NCI-H2171 (cell line): ENCODE measurements around the gene DNAH7.

Experiments
- DNase-seq: peaks from one replicate; lab custom pipeline; 2025; lab: John Stamatoyannopoulos, UW

Gene DNAH7

DNA sequence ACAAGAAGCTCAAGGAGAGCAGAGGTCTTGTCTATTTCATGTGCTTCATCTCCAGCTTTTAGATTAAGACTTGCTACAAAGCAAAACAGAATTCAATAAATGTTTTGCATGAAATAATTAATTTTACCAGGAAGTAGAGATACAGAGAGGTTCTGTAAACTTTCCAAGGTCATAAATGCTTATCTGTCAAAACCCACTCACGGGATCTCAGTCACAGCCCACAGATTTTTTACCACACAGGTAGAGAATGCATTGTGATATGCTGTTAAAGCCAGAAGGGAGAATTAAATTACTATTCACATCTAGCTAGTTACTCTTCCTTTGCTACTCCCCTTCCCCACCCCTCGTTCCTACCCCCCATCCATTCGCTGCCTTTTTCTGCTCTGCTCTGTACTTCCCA, 205.5 kb downstream of the DNAH7 start:
- no peak for DNase-seq

- no peak for DNase-seq
Observed at GRCh38 chr2:195861821-195862220, 206.8 kb downstream of the DNAH7 start.

- no peak for DNase-seq
Observed at GRCh38 chr2:195859513-195859912, 209.1 kb downstream of the DNAH7 start.

GRCh38 chr2:195857132-195857531, 211.5 kb downstream of the DNAH7 start:
- DNase-seq: no peak

DNA sequence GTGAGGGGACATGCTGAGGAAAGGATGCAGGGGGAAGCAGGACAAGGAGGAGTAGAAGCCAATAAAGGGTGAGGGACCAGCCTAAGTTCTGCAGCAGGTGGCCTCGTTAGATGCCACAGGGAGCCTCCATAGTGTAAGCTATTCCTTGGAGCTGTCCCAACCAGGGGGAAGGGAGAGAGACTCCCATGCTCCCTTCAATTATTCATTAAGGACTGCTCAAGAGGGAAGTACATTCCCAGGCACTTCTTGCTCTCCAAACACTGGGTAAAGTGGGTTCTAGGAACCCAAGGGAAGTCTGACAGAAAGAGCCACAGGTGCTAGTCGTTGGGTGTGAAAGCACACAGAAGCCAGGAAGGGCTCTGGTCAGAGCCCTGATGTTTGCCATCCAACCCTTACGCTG, 217.9 kb downstream of the DNAH7 start:
- no peak for DNase-seq

GRCh38 chr2:195848119-195848899, 220.3 kb downstream of the DNAH7 start:
- peak; percentile 11 for DNase-seq

DNA sequence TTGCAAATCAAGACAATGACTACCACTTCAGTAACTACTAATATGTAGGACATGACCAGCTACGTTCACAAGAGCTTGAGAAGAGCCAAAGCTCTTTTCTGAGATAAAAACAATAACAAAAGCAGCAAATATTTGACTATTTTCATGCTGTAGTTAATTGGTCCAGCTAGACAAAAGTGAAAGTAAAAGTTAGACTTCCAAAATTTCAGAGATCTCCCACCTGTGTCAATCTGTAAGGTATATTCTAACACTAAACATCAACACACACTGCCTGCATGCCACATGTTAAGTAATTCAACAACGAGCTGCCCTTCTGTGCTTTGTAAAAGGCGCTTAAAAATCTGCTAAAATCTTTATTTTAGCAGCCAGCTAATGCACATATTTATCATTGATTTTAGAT, 225.7 kb downstream of the DNAH7 start:
- no peak for DNase-seq

DNA sequence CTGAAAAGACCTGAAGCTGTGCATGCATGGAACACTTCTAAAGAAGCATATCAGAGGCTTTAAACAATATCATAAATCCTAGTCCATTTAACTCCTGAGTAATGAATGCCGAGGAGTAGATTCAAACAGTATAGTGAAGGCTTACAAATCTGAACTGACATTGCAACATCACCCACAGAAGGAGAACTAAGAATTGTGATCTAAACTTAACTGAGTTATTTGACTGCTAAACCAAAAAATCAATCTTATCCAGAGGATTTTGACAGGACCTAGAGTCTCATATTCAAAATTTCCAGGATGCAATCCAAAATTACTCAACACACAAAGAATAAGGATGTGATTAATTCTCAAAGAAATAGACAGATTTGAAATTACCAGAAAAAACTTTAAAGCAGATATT, 230.6 kb downstream of the DNAH7 start:
- DNase-seq: no peak

- DNase-seq: no peak
Observed at GRCh38 chr2:195836002-195836401, 232.6 kb downstream of the DNAH7 start.

- no peak for DNase-seq
Observed at GRCh38 chr2:195834836-195835235, 233.8 kb downstream of the DNAH7 start.

DNA sequence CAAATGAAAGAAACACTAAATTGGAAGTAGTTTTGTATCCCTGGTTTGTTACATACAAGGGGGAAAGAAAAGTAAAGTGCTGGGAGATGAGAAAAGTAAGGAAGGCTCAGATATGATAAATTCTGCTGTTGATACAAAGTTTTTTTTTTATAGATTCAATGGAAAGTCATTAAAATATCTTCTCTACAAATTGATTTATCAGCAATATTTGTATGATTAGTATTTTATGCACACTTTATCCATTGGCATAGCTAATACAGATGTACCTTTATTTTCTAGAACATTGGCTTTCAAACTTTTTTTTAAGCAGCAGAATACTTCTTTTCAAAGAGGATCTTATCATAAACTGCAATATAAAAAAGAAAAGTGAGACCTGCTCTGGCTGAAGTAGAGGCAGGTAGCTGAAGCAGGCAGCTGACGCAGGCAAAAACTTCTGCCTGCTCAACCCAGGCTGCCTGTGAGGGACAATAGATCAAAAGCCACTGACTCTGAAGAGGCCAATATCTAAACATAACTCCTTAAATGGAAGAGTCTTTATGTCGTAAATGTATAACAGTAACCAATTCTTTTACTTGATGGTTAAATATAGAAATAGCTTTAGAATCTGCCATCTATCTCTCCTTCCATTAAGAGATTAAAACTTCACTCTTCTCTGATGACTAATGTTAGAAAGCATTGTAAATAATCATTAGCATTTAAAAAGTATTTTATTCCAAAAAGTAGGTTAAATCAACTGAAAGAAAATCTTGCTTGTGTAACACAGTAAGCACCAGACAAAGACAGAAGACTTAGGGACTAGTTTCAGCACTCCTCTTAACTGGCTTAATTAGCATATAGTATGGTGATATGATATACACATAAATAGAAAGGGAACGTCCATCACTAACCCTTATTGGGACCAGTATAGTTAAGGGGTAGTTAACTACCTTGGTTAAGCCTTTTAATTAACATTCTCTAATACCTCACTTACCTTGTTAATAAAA, 237.4 kb downstream of the DNAH7 start:
- no peak for DNase-seq

- DNase-seq: no peak
Observed at GRCh38 chr2:195824478-195824877, 244.2 kb downstream of the DNAH7 start.

GRCh38 chr2:195823206-195823605, 245.4 kb downstream of the DNAH7 start:
- no peak for DNase-seq

DNA sequence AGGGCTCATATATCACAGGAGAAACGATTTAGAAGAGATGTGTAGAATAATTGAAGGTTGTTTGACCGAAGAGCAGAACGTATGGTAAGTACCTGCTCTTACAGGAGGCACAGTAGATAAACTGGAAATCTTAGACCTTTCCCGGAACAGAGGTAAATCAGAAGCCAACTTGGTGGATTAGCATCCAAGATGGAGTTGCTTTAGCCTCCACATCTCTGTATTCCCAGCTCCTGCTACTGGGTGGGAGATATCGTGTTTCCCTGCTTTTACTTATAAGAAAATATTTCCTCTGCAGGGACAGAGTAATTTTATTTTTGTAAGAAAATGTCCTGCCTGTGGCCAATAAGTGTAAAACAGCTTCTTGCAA, 247.1 kb downstream of the DNAH7 start:
- DNase-seq: no peak

- no peak for DNase-seq
Observed at GRCh38 chr2:195820867-195821565, 247.6 kb downstream of the DNAH7 start.

GRCh38 chr2:195820373-195820772, 248.3 kb downstream of the DNAH7 start:
- no peak for DNase-seq

GRCh38 chr2:195819276-195819675, 249.4 kb downstream of the DNAH7 start:
- no peak for DNase-seq

GRCh38 chr2:195818526-195818925, 250.1 kb downstream of the DNAH7 start:
- no peak for DNase-seq

DNA sequence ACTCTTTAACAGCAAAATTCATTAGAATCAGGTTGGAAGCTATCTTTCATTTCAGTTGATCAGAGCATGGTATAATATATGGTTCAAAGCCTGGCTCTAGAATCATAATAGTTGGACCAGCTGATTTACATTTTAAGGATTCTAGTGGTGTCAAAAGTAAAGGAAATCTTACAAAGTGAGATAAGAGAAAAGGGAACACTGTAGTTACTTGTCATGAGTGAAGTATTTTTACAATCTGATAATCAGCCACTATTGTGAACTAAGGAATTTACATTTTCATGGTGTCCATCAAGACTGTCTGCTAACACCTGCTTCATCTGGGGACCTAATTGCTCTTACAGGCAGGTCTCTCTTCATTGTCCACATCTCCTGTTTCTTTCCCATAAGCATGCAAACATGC, 250.5 kb downstream of the DNAH7 start:
- no peak for DNase-seq

DNA sequence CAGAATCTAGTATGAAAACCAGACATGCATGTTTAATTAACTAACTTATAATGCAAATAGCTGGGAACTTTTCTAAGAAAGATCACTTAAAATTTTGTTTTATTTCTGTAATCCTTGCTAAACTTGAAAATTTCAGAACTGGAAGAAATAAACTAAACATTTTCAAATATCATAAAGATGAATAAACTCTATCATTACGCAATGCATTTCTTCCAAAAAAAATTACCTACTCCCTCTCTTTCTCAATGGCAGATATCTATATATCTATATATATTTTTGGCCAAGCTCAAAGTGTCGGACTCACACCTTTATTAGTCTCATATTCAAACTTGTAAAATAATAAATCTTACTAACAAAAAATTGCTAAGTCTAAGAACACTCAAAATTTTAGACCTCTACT, 253.6 kb downstream of the DNAH7 start:
- DNase-seq: no peak

DNA sequence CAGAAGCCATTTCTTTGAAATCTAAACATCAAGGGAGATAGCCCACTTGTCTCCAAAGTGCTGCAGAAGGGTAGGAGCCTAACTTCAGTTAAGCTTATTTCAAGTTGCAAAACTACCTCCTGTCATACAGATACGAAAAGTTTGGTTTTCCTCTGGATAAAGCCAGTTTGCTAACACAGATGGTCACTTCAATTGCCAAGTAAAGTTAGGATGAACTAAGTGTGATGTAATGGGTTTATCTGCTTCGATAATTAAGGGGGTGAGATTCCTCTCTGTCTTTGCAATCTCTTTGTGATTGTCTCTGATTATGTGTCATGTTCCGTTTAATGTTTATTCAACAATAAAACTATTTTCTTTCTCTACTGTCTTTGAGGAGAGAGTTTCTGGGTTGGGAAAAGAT, 255.2 kb downstream of the DNAH7 start:
- DNase-seq: no peak

DNA sequence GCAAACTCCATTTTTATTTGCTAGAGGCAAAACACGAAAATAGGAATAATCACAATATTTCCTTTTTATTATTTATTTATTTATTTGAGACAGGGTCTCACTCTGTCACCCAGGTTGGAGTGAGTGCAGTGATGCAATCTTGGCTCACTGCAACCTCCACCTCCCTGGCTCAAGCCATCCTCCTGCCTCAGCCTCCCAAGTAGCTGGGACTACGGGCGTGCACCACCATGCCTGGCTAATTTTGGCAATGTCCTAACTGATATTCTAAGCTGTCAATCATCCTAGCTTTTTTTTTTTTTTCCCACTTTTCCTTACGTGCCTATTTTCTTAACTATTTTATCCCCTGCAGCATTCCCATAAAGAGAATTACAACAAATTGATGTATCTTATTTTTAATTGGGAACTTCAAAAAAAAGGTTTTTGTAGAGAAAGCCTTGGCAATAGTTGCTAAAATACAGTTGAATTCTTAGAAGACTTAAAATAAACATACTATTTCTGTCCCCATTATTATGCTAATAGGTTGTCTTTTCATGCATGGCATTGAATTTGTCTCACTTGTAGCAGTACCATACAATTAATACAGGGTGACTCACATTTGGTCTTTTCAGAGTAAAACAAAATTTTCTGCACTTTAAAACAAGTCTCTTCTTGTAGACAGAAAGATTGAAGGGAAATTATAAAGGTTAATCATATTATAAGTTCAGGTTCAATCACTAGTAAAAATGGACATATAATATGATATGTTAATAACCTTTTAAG, 258.1 kb downstream of the DNAH7 start:
- DNase-seq: no peak
